ENCODE measurements around the gene LEUTX. TPM values are rescaled to one million over a fixed set of nuclear protein-coding genes. Genes with fewer than 3 reads are reported as not detected.
A peak's percentile ranks its signal among the peaks of the same experiment; 100 is the strongest.

The LEUTX gene
- total RNA-seq, 1 experiment from 2014 or later: not detected

DNA sequence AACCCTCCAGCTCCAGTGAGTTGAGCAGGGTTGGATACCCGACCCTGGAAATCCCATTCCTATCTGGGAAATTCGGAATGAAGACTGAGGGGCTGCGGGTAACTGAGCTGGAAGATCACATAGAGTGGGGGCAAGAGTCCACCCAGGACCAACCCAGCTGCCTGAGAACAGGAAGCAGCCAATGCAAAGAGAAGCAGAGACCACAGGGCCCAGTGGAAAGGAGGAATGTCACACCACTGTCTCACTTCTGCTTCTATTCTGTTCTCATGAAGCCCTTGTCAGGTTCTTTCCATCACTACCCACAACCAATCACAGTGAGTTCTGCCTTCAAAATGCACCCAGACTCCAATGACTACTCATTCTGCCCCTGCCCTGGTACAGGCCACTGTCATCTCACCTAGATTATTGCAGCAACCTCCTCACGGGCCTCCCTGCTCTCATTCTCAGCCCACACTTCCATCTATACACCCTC, 40.0 kb downstream of the LEUTX start:
- Histone ChIP-seq H3K23me2 (ENCODE audit: insufficient read length, low read depth, low read length, poor library complexity, severe bottlenecking) (peaks cover 3% of the 10 kb centered on the region), H2BK5ac (ENCODE audit: insufficient read length, low read length) (no peak overlapping the region), H2BK20ac (ENCODE audit: low read depth, low read length, poor library complexity, severe bottlenecking) (no peak overlapping the region), H3K4ac (ENCODE audit: low read depth, low read length) (no peak overlapping the region), H3K18ac (ENCODE audit: insufficient read length, low read depth, low read length) (no peak overlapping the region), H3K14ac (ENCODE audit: insufficient read depth, low read length) (no peak overlapping the region), H3K9me3 (ENCODE audit: control insufficient read depth, low read depth, low read length) (no peaks in the 10 kb centered on the region), H4K5ac (ENCODE audit: insufficient read length, low read depth, low read length) (no peak overlapping the region), H3K9ac (ENCODE audit: extremely low read depth, insufficient read length, low read length) (no peak overlapping the region), H2BK15ac (ENCODE audit: low read depth, low read length) (no peak overlapping the region), H3K79me2 (ENCODE audit: insufficient read depth, low read length) (no peaks in the 10 kb centered on the region), H4K8ac (replicated peaks; ENCODE audit: insufficient read length, low read depth, low read length) (no peak overlapping the region), H2BK120ac (ENCODE audit: low read depth, low read length, poor library complexity, severe bottlenecking) (no peak overlapping the region), H3K23ac (ENCODE audit: insufficient read length, low read depth, low read length) (no peak overlapping the region), H4K20me1 (ENCODE audit: control insufficient read depth, insufficient read depth, insufficient read length) (no peaks in the 10 kb centered on the region), H3K27me3 (ENCODE audit: insufficient read depth, low read length) (no peaks in the 10 kb centered on the region), H3T11ph (ENCODE audit: low read length) (no peak overlapping the region), H2AK5ac (ENCODE audit: insufficient read length, low read length) (no peak overlapping the region), H4K91ac (ENCODE audit: insufficient read length, low read depth, low read length) (no peak overlapping the region), H3K27ac (ENCODE audit: insufficient read length, low read depth, low read length) (no peak overlapping the region), H3K56ac (ENCODE audit: insufficient read length, low read depth, low read length) (no peak overlapping the region), H3K79me1 (ENCODE audit: insufficient read depth, low read depth, low read length, poor library complexity, severe bottlenecking) (no peaks in the 10 kb centered on the region), H3K4me2 (ENCODE audit: insufficient read depth, insufficient read length, low read length) (no peak overlapping the region), H3K4me1 (ENCODE audit: insufficient read depth, low read length) (no peaks in the 10 kb centered on the region), H2AFZ (ENCODE audit: low read length) (no peak overlapping the region), H2BK12ac (ENCODE audit: insufficient read length, low read depth, low read length) (no peak overlapping the region)
- WGBS (ENCODE audit: extremely low coverage, insufficient read length, low lambda C conversion rate): no CpG with 5 or more reads among the region's 4 CpGs
- peaks cover 0 to 16% (median 0%) of the 10 kb centered on the region in 3 experiments; a peak in 2 of 7 replicates for H3K36me3 Mint-ChIP-seq (ENCODE audit: insufficient read depth in 1 of 3, low read depth in 3 of 3)
- no peaks in the 10 kb centered on the region for H3K9me3 Mint-ChIP-seq
- peak overlapping the region in 1 of 3 experiments; percentile 71; a peak in 1 of 7 replicates for H3K27ac Mint-ChIP-seq
- no peak overlapping the region for H3K4me3 Mint-ChIP-seq
- H3K4me1 Mint-ChIP-seq: no peaks in the 10 kb centered on the region
- TF ChIP-seq, protein P1, sequence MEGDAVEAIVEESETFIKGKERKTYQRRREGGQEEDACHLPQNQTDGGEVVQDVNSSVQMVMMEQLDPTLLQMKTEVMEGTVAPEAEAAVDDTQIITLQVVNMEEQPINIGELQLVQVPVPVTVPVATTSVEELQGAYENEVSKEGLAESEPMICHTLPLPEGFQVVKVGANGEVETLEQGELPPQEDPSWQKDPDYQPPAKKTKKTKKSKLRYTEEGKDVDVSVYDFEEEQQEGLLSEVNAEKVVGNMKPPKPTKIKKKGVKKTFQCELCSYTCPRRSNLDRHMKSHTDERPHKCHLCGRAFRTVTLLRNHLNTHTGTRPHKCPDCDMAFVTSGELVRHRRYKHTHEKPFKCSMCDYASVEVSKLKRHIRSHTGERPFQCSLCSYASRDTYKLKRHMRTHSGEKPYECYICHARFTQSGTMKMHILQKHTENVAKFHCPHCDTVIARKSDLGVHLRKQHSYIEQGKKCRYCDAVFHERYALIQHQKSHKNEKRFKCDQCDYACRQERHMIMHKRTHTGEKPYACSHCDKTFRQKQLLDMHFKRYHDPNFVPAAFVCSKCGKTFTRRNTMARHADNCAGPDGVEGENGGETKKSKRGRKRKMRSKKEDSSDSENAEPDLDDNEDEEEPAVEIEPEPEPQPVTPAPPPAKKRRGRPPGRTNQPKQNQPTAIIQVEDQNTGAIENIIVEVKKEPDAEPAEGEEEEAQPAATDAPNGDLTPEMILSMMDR (conservative IDR thresholded peaks at IDR 0.05): no peak
- no peaks in the 10 kb centered on the region for H3K27me3 Mint-ChIP-seq (ENCODE audit: low read depth)
- no peak for DNase-seq

Data from H9 (cell line).